ENCODE measurements around the gene DSG2. TPM values are rescaled to one million over a fixed set of nuclear protein-coding genes. Genes with fewer than 3 reads are reported as not detected.
"Not testable (repeated sequence)": the region's sequence is repeated elsewhere in the genome, so short reads cannot be mapped to it uniquely, and the experiment has no call there.

Gene DSG2
- total RNA-seq, 1 donor from 2014 or later: 65.6 TPM

- Histone ChIP-seq H3K27ac (no peak overlapping the region), H3K9ac (no peak overlapping the region), H3K4me2 (no peak overlapping the region), H3K27me3 (peaks cover 19% of the 10 kb centered on the region), H3K36me3 (no peaks in the 10 kb centered on the region), H3K9me3 (ENCODE audit: low read depth) (no peaks in the 10 kb centered on the region), H4K20me1 (ENCODE audit: low read depth) (no peaks in the 10 kb centered on the region), H2AFZ (replicated peaks) (no peak overlapping the region), H3F3A (ENCODE audit: low read depth) (peaks cover 9% of the 10 kb centered on the region), H3K79me2 (ENCODE audit: low read depth) (peaks cover 5% of the 10 kb centered on the region), H3K4me3 (no peak overlapping the region), H3K4me1 (no peaks in the 10 kb centered on the region)
- Mint-ChIP-seq H3K9me3 (no peaks in the 10 kb centered on the region), H3K36me3 (no peaks in the 10 kb centered on the region), H3K4me3 (no peak overlapping the region), H3K27me3 (ENCODE audit: insufficient read depth, low read depth) (peaks cover 13% of the 10 kb centered on the region), H3K4me1 (peaks cover 1% of the 10 kb centered on the region), H3K27ac (no peak overlapping the region)
- TF ChIP-seq EZH2phosphoT487 (IDR thresholded peaks at IDR 0.05): no peak
- TF ChIP-seq EZH2 (IDR thresholded peaks at IDR 0.05): no peak
- no peak for DNase-seq (ENCODE audit: low spot score)
These were observed 4.0 kb upstream of the DSG2 start for GRCh38 chr18:31493941-31494340.

GRCh38 chr18:31494705-31495244, 3.2 kb upstream of the DSG2 start:
- not testable (repeated sequence) for H3K27ac ChIP-seq; H3K36me3 Mint-ChIP-seq; H3K4me3 Mint-ChIP-seq; H3F3A ChIP-seq (ENCODE audit: low read depth); H3K4me1 ChIP-seq; H4K20me1 ChIP-seq (ENCODE audit: low read depth); H3K4me3 ChIP-seq; H3K9me3 Mint-ChIP-seq; H3K4me2 ChIP-seq; H3K4me1 Mint-ChIP-seq; H3K9me3 ChIP-seq (ENCODE audit: low read depth); H2AFZ ChIP-seq (replicated peaks); H3K9ac ChIP-seq; H3K36me3 ChIP-seq; DNase-seq (ENCODE audit: low spot score); H3K27ac Mint-ChIP-seq
- peaks cover 13% of the 10 kb centered on the region for H3K27me3 Mint-ChIP-seq (ENCODE audit: insufficient read depth, low read depth)
- peaks cover 13% of the 10 kb centered on the region for H3K79me2 ChIP-seq (ENCODE audit: low read depth)
- peaks cover 19% of the 10 kb centered on the region for H3K27me3 ChIP-seq

DNA sequence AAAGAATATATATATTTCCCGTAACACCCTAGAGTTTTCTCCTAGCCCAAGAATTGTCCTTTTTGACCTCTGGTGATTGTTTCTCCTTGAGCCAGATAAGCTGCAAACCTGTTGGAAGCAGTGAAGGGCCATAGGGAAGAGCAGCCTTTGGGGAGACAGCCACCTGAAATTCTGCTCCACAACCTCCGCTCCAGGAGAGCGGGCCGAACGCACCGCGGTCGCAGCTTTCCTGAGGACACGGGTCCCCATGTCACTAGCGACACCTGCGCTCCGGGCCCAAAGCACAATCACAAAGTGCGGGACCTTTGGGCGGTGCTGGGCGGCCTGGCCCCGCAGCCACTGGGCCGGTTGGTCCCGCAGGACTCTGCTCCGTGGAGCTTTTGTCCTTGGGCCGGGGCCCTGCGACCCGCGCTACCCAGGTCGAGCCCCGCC, 557 bp upstream of the DSG2 start:
- Histone ChIP-seq H3K4me2 (peak overlapping the region; percentile 98), H3K4me3 (peak overlapping the region; percentile 69), H3K36me3 (no peaks in the 10 kb centered on the region), H3K79me2 (ENCODE audit: low read depth) (peaks cover 40% of the 10 kb centered on the region), H3F3A (ENCODE audit: low read depth) (peaks cover 9% of the 10 kb centered on the region), H3K27ac (no peak overlapping the region), H3K9me3 (ENCODE audit: low read depth) (no peaks in the 10 kb centered on the region), H3K27me3 (peaks cover 19% of the 10 kb centered on the region), H4K20me1 (ENCODE audit: low read depth) (no peaks in the 10 kb centered on the region), H2AFZ (replicated peaks) (peak overlapping the region; percentile 93), H3K9ac (no peak overlapping the region), H3K4me1 (peaks cover 19% of the 10 kb centered on the region)
- TF ChIP-seq CTCF (IDR thresholded peaks at IDR 0.05) (no peak), EZH2 (IDR thresholded peaks at IDR 0.05) (no peak), EZH2phosphoT487 (IDR thresholded peaks at IDR 0.05) (no peak)
- no peaks in the 10 kb centered on the region for H3K9me3 Mint-ChIP-seq
- no peaks in the 10 kb centered on the region for H3K36me3 Mint-ChIP-seq
- no peak overlapping the region for H3K27ac Mint-ChIP-seq
- H3K27me3 Mint-ChIP-seq (ENCODE audit: insufficient read depth, low read depth): peaks cover 16% of the 10 kb centered on the region
- DNase-seq (ENCODE audit: low spot score): no peak
- H3K4me1 Mint-ChIP-seq: peaks cover 7% of the 10 kb centered on the region
- peak overlapping the region; percentile 77 for H3K4me3 Mint-ChIP-seq

GRCh38 chr18:31498574-31499524, 872 bp downstream of the DSG2 start:
- H3K27ac Mint-ChIP-seq: peak overlapping the region; percentile 43
- H3K79me2 ChIP-seq (ENCODE audit: low read depth): peaks cover 54% of the 10 kb centered on the region

More at GRCh38 chr18:31498574-31499524, 872 bp downstream of the DSG2 start:
- no peaks in the 10 kb centered on the region for H3K36me3 Mint-ChIP-seq
- peak; percentile 6 for DNase-seq (ENCODE audit: low spot score)
- Histone ChIP-seq H3K9me3 (ENCODE audit: low read depth) (no peaks in the 10 kb centered on the region), H3K27ac (no peak overlapping the region), H3K36me3 (no peaks in the 10 kb centered on the region), H3K27me3 (peaks cover 19% of the 10 kb centered on the region), H3K4me2 (peak overlapping the region; percentile 98), H3F3A (ENCODE audit: low read depth) (peaks cover 9% of the 10 kb centered on the region), H3K4me1 (peaks cover 19% of the 10 kb centered on the region), H3K4me3 (peak overlapping the region; percentile 69), H2AFZ (replicated peaks) (peak overlapping the region; percentile 93), H4K20me1 (ENCODE audit: low read depth) (no peaks in the 10 kb centered on the region), H3K9ac (peak overlapping the region; percentile 33)
- H3K4me1 Mint-ChIP-seq: peaks cover 7% of the 10 kb centered on the region
- H3K4me3 Mint-ChIP-seq: peak overlapping the region; percentile 96
- peak; percentile 11 for TF ChIP-seq CTCF (IDR thresholded peaks at IDR 0.05)
- no peak for TF ChIP-seq EZH2 (IDR thresholded peaks at IDR 0.05)
- TF ChIP-seq EZH2phosphoT487 (IDR thresholded peaks at IDR 0.05): peak; percentile 5
- H3K27me3 Mint-ChIP-seq (ENCODE audit: insufficient read depth, low read depth): peaks cover 16% of the 10 kb centered on the region
- H3K9me3 Mint-ChIP-seq: no peaks in the 10 kb centered on the region
